Neural cell (in vitro differentiated cells): ENCODE results near the gene FKBP4. TPM values are rescaled to one million over a fixed set of nuclear protein-coding genes. Genes with fewer than 3 reads are reported as not detected.
"Not testable (repeated sequence)": the region's sequence is repeated elsewhere in the genome, so short reads cannot be mapped to it uniquely, and the experiment has no call there.

ENCODE experiments used
- H2AFZ ChIP-seq: fragments of 200-600, 300-800 bp; sonication (generic), shearing (Covaris generic); 2 replicates; pipeline ENCODE4 v1.6.0; 2014; ENCODE audit warnings: low read depth, mild to moderate bottlenecking, antibody characterized with exemption, low read length, moderate library complexity
- H3F3A ChIP-seq: fragments of 200-600 bp; shearing (Covaris generic); 2 replicates; pipeline ENCODE4 v1.6.1; 2016; ENCODE audit warnings: mild to moderate bottlenecking, moderate library complexity, mixed read lengths, antibody characterized with exemption, low read length; ENCODE audit not compliant: insufficient read depth, poor library complexity, severe bottlenecking
- H3K27ac ChIP-seq: fragments of 200-600, 300-800 bp; sonication (generic), shearing (Covaris generic); 2 replicates; pipeline ENCODE4 v1.5.1; 2014; ENCODE audit warnings: mild to moderate bottlenecking, low read length, moderate library complexity
- H3K27me3 ChIP-seq: fragments of 300-800, 200-600 bp; sonication (generic), shearing (Covaris generic); 2 replicates; pipeline ENCODE4 v1.6.0; 2014; ENCODE audit warnings: mild to moderate bottlenecking, low read depth, low read length, moderate library complexity; ENCODE audit not compliant: insufficient read depth
- H3K36me3 ChIP-seq: fragments of 300-800, 200-600 bp; sonication (generic), shearing (Covaris generic); 2 replicates; pipeline ENCODE4 v1.5.1; 2014; ENCODE audit warnings: mild to moderate bottlenecking, antibody characterized with exemption, low read length, moderate library complexity; ENCODE audit not compliant: insufficient read depth
- H3K4me2 ChIP-seq: fragments of 300-800, 200-600 bp; sonication (generic), shearing (Covaris generic); 2 replicates; pipeline ENCODE4 v1.6.0; 2014; ENCODE audit warnings: mild to moderate bottlenecking, low read length
- H3K4me3 ChIP-seq: fragments of 300-800, 200-600 bp; sonication (generic), shearing (Covaris generic); 2 replicates; pipeline ENCODE4 v1.5.1; 2014; ENCODE audit warnings: mild to moderate bottlenecking, low read length, moderate library complexity
- H3K79me2 ChIP-seq: fragments of 200-600 bp; shearing (Covaris generic); replicated peaks from 2 replicates; pipeline ENCODE4 v1.6.0; 2014; ENCODE audit warnings: mild to moderate bottlenecking, low read length, moderate library complexity; ENCODE audit not compliant: insufficient read depth
- H3K9ac ChIP-seq: fragments of 300-800, 200-600 bp; sonication (generic), shearing (Covaris generic); 2 replicates; pipeline ENCODE4 v1.6.1; 2016; ENCODE audit warnings: mild to moderate bottlenecking, low read length, mixed read lengths
- H3K9me2 ChIP-seq: fragments of 200-600 bp; shearing (Covaris generic); 2 replicates; pipeline ENCODE4 v1.6.1; 2016; ENCODE audit warnings: mild to moderate bottlenecking, low read length, mixed read lengths; ENCODE audit not compliant: insufficient read depth
- H3K9me3 ChIP-seq: fragments of 200-600, 300-800 bp; sonication (generic), shearing (Covaris generic); 2 replicates; pipeline ENCODE4 v1.6.1; 2016; ENCODE audit warnings: mild to moderate bottlenecking, mixed run types, low read length, moderate library complexity, mixed read lengths
- H4K20me1 ChIP-seq: fragments of 200-600 bp; shearing (Covaris generic); 2 replicates; pipeline ENCODE4 v1.6.1; 2016; ENCODE audit warnings: mild to moderate bottlenecking, mixed run types; ENCODE audit not compliant: insufficient read depth
- CTCF ChIP-seq: fragments of 450-650 bp; IDR thresholded peaks from 2 replicates; pipeline ENCODE4 v1.5.1; 2014; ENCODE audit warnings: antibody characterized with exemption, mild to moderate bottlenecking, moderate library complexity; ENCODE audit not compliant: poor library complexity, severe bottlenecking
- EP300 ChIP-seq: fragments of 450-650 bp; conservative IDR thresholded peaks from 2 replicates; pipeline ENCODE4 v1.6.1; 2014; ENCODE audit warnings: antibody characterized with exemption, mild to moderate bottlenecking, moderate library complexity; ENCODE audit not compliant: poor library complexity, severe bottlenecking
- EZH2 ChIP-seq: fragments of 200-600, 300-800 bp; shearing (Covaris generic), sonication (generic); IDR thresholded peaks from 2 replicates; pipeline ENCODE4 v1.6.1; 2014; ENCODE audit warnings: antibody characterized with exemption, low read length, borderline replicate concordance, mild to moderate bottlenecking; ENCODE audit not compliant: insufficient read depth, poor library complexity, severe bottlenecking
- MXI1 ChIP-seq: fragments of 450-650 bp; conservative IDR thresholded peaks from 2 replicates; pipeline ENCODE4 v1.6.1; 2014; ENCODE audit warnings: antibody characterized with exemption, mild to moderate bottlenecking; ENCODE audit not compliant: poor library complexity, severe bottlenecking
- POLR2AphosphoS5 ChIP-seq: IDR thresholded peaks from 2 replicates; pipeline ENCODE4 v1.6.1; 2012
- RAD21 ChIP-seq: fragments of 450-650 bp; conservative IDR thresholded peaks from 2 replicates; pipeline ENCODE4 v1.6.1; 2014; ENCODE audit warnings: antibody characterized with exemption, mild to moderate bottlenecking, moderate library complexity
- REST ChIP-seq: IDR thresholded peaks from 2 replicates; pipeline ENCODE4 v1.6.1; 2012; ENCODE audit warnings: borderline replicate concordance
- SMC3 ChIP-seq: fragments of 450-650 bp; conservative IDR thresholded peaks from 2 replicates; pipeline ENCODE4 v1.6.1; 2014; ENCODE audit warnings: antibody characterized with exemption, mild to moderate bottlenecking, moderate library complexity; ENCODE audit not compliant: poor library complexity
- TAF1 ChIP-seq: IDR thresholded peaks from 2 replicates; pipeline ENCODE4 v1.6.1; 2012; ENCODE audit warnings: low read depth
- polyA plus RNA-seq: library from polyadenylated mRNA; depleted of rRNA; stranded (reverse); fragments of >200 nt; gene quantifications from 2 replicates; pipeline ENCODE4 v1.2.3, GENCODE V29; 2014

The FKBP4 gene
- polyA plus RNA-seq, 1 donor from 2014 or later, result 102 TPM

GRCh38 chr12:2769866-2770533 is 24.8 kb upstream of the FKBP4 start:
- no peaks in the 10 kb centered on the region for H3K27me3 ChIP-seq
- no peaks in the 10 kb centered on the region for H3K36me3 ChIP-seq
- H3K4me2 ChIP-seq, result no peak overlapping the region
- H3K27ac ChIP-seq, result no peak overlapping the region
- H3K9me3 ChIP-seq, result no peaks in the 10 kb centered on the region
- H3K79me2 ChIP-seq, result no peaks in the 10 kb centered on the region
- no peaks in the 10 kb centered on the region for H3F3A ChIP-seq
- no peaks in the 10 kb centered on the region for H4K20me1 ChIP-seq
- H3K4me3 ChIP-seq, result no peak overlapping the region
- H2AFZ ChIP-seq, result no peak overlapping the region
- TF ChIP-seq EZH2 (no peak), CTCF (no peak), EP300 (no peak), MXI1 (no peak), POLR2AphosphoS5 (no peak), REST (no peak), TAF1 (no peak)
- H3K9me2 ChIP-seq, result no peaks in the 10 kb centered on the region
- H3K9ac ChIP-seq, result no peak overlapping the region

DNA sequence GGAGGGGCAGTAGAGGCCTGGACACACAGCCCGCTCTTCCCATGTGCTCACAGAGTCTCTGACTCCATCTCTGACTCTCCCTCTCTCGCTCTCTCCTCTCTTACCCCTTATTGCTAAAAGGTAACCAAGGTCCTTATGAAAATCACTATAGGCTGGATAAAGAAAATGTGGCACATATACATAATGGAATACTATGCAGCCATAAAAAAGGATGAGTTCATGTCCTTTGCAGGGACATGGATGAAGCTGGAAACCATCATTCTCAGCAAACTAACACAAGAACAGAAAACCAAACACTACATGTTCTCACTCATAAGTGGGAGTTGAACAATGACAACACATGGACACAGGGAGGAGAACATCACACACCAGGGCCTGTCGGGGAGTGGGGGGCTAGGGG is 24.2 kb upstream of the FKBP4 start:
- not testable (repeated sequence) for H3K9me3 ChIP-seq, H3K4me2 ChIP-seq, H3K36me3 ChIP-seq, H3K27me3 ChIP-seq, H3K9me2 ChIP-seq, H3K79me2 ChIP-seq, H3F3A ChIP-seq, H2AFZ ChIP-seq, H4K20me1 ChIP-seq, H3K9ac ChIP-seq, H3K27ac ChIP-seq, H3K4me3 ChIP-seq

DNA sequence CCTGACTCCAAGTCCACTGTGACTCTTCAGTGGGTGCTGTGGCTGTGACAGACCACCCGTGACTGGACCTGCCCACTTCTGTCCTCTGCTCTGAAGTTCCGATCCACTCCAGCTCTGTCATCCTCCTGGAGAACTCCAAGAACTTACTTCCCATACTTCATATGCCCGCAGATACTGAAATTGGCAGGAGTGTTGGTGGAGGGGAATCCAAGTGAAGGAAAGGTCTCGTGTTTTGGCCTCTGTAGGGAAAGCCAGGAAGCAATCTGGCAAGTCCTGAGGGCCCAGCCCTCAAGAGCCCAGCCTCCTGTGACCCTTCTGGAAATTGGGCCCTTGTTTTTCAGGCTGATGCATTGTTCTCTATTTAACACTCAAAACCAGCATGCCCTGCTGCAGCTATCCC is 22.4 kb upstream of the FKBP4 start:
- Histone ChIP-seq H4K20me1 (no peaks in the 10 kb centered on the region), H3K79me2 (no peaks in the 10 kb centered on the region), H3F3A (no peaks in the 10 kb centered on the region), H2AFZ (no peak overlapping the region), H3K9ac (no peak overlapping the region), H3K27me3 (no peaks in the 10 kb centered on the region), H3K4me3 (no peak overlapping the region), H3K9me3 (no peaks in the 10 kb centered on the region), H3K36me3 (no peaks in the 10 kb centered on the region), H3K27ac (no peak overlapping the region), H3K9me2 (no peaks in the 10 kb centered on the region), H3K4me2 (no peak overlapping the region)
- no peak for TF ChIP-seq TAF1
- TF ChIP-seq REST, result no peak
- TF ChIP-seq EP300, result no peak
- TF ChIP-seq SMC3, result no peak
- no peak for TF ChIP-seq RAD21
- TF ChIP-seq EZH2, result no peak
- no peak for TF ChIP-seq POLR2AphosphoS5
- no peak for TF ChIP-seq MXI1
- TF ChIP-seq CTCF, result no peak
